ENCODE results near the gene TADA3.

- TF ChIP-seq, protein P1, sequence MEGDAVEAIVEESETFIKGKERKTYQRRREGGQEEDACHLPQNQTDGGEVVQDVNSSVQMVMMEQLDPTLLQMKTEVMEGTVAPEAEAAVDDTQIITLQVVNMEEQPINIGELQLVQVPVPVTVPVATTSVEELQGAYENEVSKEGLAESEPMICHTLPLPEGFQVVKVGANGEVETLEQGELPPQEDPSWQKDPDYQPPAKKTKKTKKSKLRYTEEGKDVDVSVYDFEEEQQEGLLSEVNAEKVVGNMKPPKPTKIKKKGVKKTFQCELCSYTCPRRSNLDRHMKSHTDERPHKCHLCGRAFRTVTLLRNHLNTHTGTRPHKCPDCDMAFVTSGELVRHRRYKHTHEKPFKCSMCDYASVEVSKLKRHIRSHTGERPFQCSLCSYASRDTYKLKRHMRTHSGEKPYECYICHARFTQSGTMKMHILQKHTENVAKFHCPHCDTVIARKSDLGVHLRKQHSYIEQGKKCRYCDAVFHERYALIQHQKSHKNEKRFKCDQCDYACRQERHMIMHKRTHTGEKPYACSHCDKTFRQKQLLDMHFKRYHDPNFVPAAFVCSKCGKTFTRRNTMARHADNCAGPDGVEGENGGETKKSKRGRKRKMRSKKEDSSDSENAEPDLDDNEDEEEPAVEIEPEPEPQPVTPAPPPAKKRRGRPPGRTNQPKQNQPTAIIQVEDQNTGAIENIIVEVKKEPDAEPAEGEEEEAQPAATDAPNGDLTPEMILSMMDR (conservative IDR thresholded peaks at IDR 0.05; ENCODE audit: low read depth, low read length): no peak
- TF ChIP-seq EZH2 (IDR thresholded peaks at IDR 0.05; ENCODE audit: low read length, unreplicated experiment) (no peak), EZH2phosphoT487 (IDR thresholded peaks at IDR 0.05; ENCODE audit: borderline replicate concordance, low read length) (no peak)
Observed at GRCh38 chr3:9754678-9755077, 37.6 kb downstream of the TADA3 start.

All from PC-3 (cell line).